Limb (tissue), 2 donors: ENCODE measurements around the gene MCM5.
"Not testable (repeated sequence)": the region's sequence is repeated elsewhere in the genome, so short reads cannot be mapped to it uniquely, and the experiment has no call there.

Source experiments
- DNase-seq, 2 donors: peaks; one replicate each; pipeline ENCODE4 v3.0.0-alpha.2; 2016; ENCODE audit errors: extremely low spot score in 2 of 2

MCM5 gene

GRCh38 chr22:35471566-35471965 is 71.6 kb downstream of the MCM5 start:
- not testable (repeated sequence) for DNase-seq

- no peak for DNase-seq
These were observed 72.5 kb downstream of the MCM5 start for GRCh38 chr22:35472488-35472887.

GRCh38 chr22:35473971-35474370 is 74.0 kb downstream of the MCM5 start:
- no peak for DNase-seq
